ENCODE data around the gene ATP6V0E2. TPM values are rescaled to one million over a fixed set of nuclear protein-coding genes. Genes with fewer than 3 reads are reported as not detected.

The ATP6V0E2 gene
- total RNA-seq, 1 donor from 2014 or later: 27.1 TPM

DNA sequence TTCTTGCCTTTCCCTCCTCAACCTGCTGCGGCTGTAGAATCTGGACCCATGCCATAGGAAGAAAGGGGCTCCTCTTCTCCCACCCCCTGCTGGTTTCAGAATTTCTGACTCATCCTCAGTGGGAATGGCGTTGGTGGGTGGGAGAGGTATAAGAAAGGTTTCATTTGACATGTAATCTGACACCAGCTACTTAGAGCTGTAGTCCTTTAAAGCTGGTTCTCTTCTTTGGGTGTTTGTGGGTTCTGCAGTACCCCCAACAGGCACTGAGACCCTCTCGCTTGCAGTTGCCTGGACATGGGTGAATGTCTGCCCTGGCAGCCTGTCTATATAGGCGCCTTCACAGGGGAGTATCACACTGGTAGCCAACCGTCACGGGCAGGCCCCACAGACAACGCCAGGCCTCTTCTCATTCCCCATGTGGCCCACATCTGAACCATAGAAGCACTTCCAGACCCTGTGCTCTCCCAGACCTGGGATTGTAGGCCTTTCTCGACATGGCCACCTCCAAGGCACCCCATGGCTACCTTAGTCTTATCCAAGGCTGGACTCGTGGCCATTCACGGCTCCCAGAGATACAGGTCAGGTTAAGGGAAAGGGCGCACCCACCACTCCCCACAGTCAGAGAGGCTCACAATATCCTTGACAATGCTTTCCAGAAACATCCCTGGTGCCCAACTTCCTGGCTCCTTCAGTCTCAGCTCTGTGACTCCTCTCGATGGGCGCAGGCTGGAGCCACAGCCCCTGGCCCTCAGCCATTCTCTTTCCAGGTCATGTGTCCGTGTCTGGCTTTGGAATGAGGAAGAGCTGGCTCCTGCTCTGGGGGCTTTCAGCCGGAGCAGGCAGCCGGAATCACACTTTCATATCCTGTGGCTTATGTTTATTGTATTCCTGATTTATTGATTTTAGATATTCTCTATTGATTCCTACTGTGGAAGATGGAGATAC, 18.1 kb upstream of the ATP6V0E2 start:
- Mint-ChIP-seq H3K27ac (ENCODE audit: unreplicated experiment) (peak overlapping the region; percentile 83), H3K36me3 (ENCODE audit: unreplicated experiment) (peaks cover 17% of the 10 kb centered on the region), H3K4me3 (ENCODE audit: unreplicated experiment) (peak overlapping the region; percentile 36), H3K9me3 (ENCODE audit: unreplicated experiment) (no peaks in the 10 kb centered on the region), H3K4me1 (ENCODE audit: unreplicated experiment) (peaks cover 30% of the 10 kb centered on the region), H3K27me3 (ENCODE audit: unreplicated experiment) (no peaks in the 10 kb centered on the region)
- no peak for DNase-seq (ENCODE audit: extremely low spot score, unreplicated experiment)
- TF ChIP-seq CTCF (IDR thresholded peaks at IDR 0.05): no peak

DNA sequence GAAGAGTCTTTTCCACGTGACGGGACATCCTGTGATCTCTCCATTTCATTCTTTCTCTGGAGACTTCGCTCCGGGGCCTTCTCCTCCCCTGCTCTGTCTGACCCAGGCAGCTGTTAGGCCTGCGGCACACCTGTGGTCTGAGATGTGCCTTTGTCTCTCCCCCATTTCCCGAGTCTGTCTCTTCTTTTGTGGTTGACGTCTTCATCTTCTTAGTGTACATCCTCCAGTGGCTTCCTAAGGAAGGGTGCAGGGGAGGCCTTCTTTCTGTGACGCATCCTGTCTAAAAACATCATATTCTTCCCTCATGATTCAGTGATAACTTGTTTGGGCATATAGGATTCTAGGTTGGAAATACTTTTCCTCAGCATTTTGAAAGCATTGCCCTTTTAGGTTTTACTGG, 17.2 kb upstream of the ATP6V0E2 start:
- H3K27me3 Mint-ChIP-seq (ENCODE audit: unreplicated experiment): no peaks in the 10 kb centered on the region
- H3K4me1 Mint-ChIP-seq (ENCODE audit: unreplicated experiment): peaks cover 30% of the 10 kb centered on the region
- no peaks in the 10 kb centered on the region for H3K9me3 Mint-ChIP-seq (ENCODE audit: unreplicated experiment)
- H3K4me3 Mint-ChIP-seq (ENCODE audit: unreplicated experiment): no peak overlapping the region
- DNase-seq (ENCODE audit: extremely low spot score, unreplicated experiment): no peak
- no peak for TF ChIP-seq CTCF (IDR thresholded peaks at IDR 0.05)
- peaks cover 16% of the 10 kb centered on the region for H3K36me3 Mint-ChIP-seq (ENCODE audit: unreplicated experiment)
- peak overlapping the region; percentile 39 for H3K27ac Mint-ChIP-seq (ENCODE audit: unreplicated experiment)

DNA sequence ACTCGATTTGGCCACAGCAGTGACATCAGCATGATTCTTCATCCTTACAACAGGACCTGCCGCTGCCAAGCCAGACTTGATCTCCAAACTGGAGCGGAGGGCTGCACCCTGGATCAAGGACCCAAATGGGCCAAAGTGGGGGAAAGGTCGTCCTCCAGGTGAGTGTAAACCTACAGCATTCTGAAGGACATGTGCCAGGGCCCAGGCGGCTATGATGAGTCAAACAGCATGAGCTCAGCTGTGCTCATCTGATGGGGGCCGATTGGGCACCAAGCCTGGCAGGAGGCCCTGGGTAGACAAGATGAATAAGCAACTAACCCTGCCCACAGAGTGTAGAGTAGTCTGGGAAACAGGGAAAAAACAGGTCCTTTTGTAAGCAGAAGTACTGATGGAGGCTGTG, 14.4 kb upstream of the ATP6V0E2 start:
- no peak overlapping the region for H3K27ac Mint-ChIP-seq (ENCODE audit: unreplicated experiment)

GRCh38 chr7:149859876-149860275, 13.9 kb upstream of the ATP6V0E2 start:
- Mint-ChIP-seq H3K27me3 (ENCODE audit: unreplicated experiment) (no peaks in the 10 kb centered on the region), H3K4me3 (ENCODE audit: unreplicated experiment) (no peak overlapping the region), H3K4me1 (ENCODE audit: unreplicated experiment) (peaks cover 18% of the 10 kb centered on the region), H3K9me3 (ENCODE audit: unreplicated experiment) (no peaks in the 10 kb centered on the region), H3K27ac (ENCODE audit: unreplicated experiment) (no peak overlapping the region), H3K36me3 (ENCODE audit: unreplicated experiment) (peaks cover 20% of the 10 kb centered on the region)
- DNase-seq (ENCODE audit: extremely low spot score, unreplicated experiment): no peak
- no peak for TF ChIP-seq CTCF (IDR thresholded peaks at IDR 0.05)

More for the DNA sequence above, 14.4 kb upstream of the ATP6V0E2 start:
- Mint-ChIP-seq H3K4me1 (ENCODE audit: unreplicated experiment) (peaks cover 23% of the 10 kb centered on the region), H3K4me3 (ENCODE audit: unreplicated experiment) (no peak overlapping the region), H3K9me3 (ENCODE audit: unreplicated experiment) (no peaks in the 10 kb centered on the region), H3K36me3 (ENCODE audit: unreplicated experiment) (peaks cover 20% of the 10 kb centered on the region), H3K27me3 (ENCODE audit: unreplicated experiment) (no peaks in the 10 kb centered on the region)
- DNase-seq (ENCODE audit: extremely low spot score, unreplicated experiment): no peak
- no peak for TF ChIP-seq CTCF (IDR thresholded peaks at IDR 0.05)

Measured in osteocyte (in vitro differentiated cells).